Inferior parietal cortex (tissue), 1 donor: Measurements from ENCODE around the gene SLC36A1.
"Not testable (repeated sequence)": the region's sequence is repeated elsewhere in the genome, so short reads cannot be mapped to it uniquely, and the experiment has no call there.

Source experiments
- DNase-seq: peaks from one replicate; pipeline ENCODE4 v3.0.0-alpha.2; 2016; ENCODE audit errors: extremely low spot score

The SLC36A1 gene

DNA sequence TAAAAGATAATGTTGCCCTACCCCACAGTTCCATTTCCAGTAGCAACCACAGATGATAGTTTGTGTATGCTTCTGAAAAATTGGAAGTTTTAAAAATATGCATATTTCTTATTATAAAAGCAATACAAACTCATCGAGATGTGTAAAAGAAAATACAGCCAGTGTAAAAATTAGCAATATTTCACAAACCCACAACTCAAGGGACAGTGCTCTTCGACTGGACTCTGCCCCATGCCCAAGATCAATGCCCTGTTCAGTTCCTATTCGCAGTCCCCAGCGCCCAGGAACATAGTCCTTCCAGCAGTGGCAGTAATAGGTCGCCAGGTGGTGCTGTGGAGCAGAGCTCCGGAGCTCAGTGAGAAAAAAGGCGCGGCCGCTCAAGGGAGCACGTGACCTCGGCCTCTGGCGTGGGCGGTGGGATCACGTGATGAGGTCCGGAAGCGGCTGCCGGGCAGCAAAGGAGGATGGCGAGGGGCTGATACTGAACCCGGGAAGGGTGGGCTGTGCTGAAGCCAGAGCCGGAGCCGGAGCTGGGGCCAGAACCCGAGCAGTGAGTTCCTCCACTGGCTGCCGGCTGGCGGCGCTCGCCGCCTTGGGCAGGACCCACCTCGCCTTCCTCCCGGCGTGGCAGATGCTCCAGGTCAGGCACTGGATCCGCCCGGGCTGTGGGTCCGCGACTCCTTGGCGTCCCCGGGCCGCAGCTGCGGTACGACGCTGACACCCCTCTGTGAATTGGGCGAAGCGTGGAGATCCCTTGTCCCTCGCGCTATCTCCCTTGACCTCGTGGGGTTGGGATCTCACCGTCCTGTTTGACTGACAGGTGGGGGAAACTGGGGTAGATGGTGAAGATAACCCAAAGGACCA is at the start of gene SLC36A1:
SLC36A1 (plus strand) TSS at position 430 of the 864 bp plus-strand sequence. CDS start 11,190 bp downstream, outside the sequence.
- peak; percentile 98 for DNase-seq

GRCh38 chr5:151405334-151406160 is 41.9 kb upstream of the SLC36A1 start:
- DNase-seq = no peak

GRCh38 chr5:151406322-151406947 is 41.0 kb upstream of the SLC36A1 start:
- no peak for DNase-seq

DNA sequence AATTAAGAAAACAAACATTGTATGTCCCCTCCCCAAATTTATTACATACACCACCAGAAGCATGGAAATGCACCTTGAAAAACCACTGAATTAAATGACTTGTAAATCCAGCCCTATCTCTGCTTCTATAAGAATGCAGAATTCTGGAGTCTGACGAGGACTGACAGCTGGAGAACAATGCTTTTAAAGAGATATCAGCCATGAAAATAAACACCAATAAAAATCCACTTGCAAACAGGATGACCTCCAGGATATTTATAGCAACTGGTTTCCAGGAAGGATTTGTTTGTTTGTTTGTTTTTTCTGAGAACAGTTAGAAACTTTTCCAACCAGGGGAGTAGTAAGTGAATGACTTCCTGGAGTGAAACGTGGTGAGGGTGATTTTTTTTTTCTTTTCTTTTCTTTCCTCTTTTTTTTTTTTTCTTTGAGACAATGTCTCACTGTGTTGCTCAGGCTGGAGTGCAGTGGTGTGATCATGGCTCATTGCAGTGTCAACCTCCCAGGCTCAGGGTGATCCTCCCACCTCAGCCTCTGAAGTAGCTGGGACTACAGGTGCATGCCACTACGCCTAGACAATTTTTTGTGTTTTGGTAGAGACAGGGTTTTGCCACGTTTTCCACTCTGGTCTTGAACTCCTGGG is 38.7 kb upstream of the SLC36A1 start:
- no peak for DNase-seq

- DNase-seq = no peak
These were observed 33.6 kb upstream of the SLC36A1 start for GRCh38 chr5:151413800-151414199.

GRCh38 chr5:151414536-151414935 is 32.9 kb upstream of the SLC36A1 start:
- DNase-seq = no peak

GRCh38 chr5:151417712-151418111 is 29.7 kb upstream of the SLC36A1 start:
- DNase-seq = no peak

- no peak for DNase-seq
These were observed 27.3 kb upstream of the SLC36A1 start for GRCh38 chr5:151420127-151420526.

- no peak for DNase-seq
These were observed 22.4 kb upstream of the SLC36A1 start for GRCh38 chr5:151424892-151425523.

GRCh38 chr5:151426347-151426746 is 21.1 kb upstream of the SLC36A1 start:
- not testable (repeated sequence) for DNase-seq

DNA sequence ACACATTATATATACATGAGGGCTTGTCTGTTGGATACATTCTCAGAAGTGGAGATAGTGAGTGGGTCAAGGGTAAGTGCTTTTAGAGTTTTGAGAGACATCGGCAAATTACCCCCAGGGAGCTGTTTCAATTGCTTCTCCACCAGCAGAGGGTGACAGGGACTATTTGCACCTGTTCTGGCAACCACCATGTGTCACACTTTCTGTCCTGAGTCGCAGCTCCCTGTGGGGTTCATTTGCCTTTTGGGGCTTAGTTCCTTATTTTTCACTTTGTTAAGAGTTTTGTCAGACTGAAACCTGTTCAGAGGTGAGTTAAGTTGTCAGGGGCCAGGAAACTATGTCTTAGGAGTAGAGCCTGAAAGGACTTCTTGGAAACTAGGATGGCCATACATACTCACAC is 20.1 kb upstream of the SLC36A1 start:
- no peak for DNase-seq

- peak; percentile 61 for DNase-seq
These were observed 16.7 kb upstream of the SLC36A1 start for GRCh38 chr5:151430731-151431130.

GRCh38 chr5:151431666-151432065 is 15.7 kb upstream of the SLC36A1 start:
- DNase-seq = no peak

GRCh38 chr5:151432210-151432609 is 15.2 kb upstream of the SLC36A1 start:
- no peak for DNase-seq

DNA sequence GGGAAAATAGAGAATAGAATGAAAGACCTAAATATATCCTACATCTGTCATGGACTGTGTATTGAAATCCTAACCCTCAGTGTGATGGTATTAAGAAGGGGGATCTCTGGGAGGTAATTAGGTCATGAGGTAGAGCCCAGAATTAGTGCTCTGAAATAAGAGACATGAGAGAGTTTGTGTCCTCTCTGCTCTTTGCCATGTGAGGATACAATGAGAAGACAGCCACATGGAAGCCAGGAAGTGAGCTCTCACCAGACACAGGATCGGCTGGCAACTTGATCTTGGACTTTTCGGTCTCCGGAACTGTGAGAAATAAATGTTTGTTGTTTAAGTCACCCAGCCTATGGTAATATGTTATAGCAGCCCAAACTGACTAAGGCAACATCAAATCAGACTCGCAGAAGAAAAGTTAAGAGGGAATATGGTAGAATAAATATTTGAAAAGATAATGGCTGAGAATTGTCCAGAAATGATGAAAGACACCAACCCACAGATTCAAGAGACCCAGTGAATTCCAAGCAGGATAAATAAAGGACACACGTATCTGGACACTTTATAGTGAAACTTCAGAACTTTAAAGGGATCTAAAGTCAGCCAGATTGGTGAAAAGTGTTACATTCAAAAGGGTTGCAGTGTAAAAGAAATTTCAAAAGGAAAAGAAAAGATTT is 12.7 kb upstream of the SLC36A1 start:
- no peak for DNase-seq

GRCh38 chr5:151448038-151448985 is 909 bp downstream of the SLC36A1 start:
- DNase-seq = peak; percentile 52

DNA sequence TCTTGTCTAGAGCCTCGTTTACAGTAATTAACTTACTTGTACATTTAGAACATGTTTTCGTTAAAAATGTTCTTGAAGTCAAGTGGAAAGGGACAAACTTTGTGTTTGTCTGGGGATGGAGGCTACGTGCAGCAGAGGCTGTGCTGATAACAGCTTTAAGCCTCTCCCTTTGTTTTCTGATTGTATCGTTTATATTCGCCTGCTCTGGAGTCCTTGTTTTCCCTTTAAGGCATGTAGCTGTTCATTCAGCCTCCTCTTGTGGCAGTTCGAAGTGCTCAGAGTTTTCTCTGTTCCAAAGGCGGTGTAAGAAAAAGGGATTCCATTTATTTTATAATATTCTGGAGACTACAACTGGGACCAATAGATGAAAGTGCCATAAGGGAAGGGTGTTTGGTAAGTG is 1.9 kb downstream of the SLC36A1 start:
- peak; percentile 32 for DNase-seq

GRCh38 chr5:151449839-151450238 is 2.4 kb downstream of the SLC36A1 start:
- no peak for DNase-seq

- DNase-seq = no peak
These were observed 3.2 kb downstream of the SLC36A1 start for GRCh38 chr5:151450605-151451004.
